ENCODE results near the gene ZKSCAN5.

The ZKSCAN5 gene

GRCh38 chr7:99514050-99514449, 9.6 kb downstream of the ZKSCAN5 start:
- Mint-ChIP-seq H3K27ac (no peak overlapping the region), H3K27me3 (ENCODE audit: low read depth) (no peaks in the 10 kb centered on the region), H3K9me3 (no peaks in the 10 kb centered on the region), H3K4me1 (no peaks in the 10 kb centered on the region), H3K4me3 (no peak overlapping the region), H3K36me3 (ENCODE audit: low read depth) (peaks cover 35% of the 10 kb centered on the region)
- TF ChIP-seq CTCF (IDR thresholded peaks at IDR 0.05; ENCODE audit: unreplicated experiment in 3 of 3) = no peak

GRCh38 chr7:99521399-99521798, 16.9 kb downstream of the ZKSCAN5 start:
- H3K9me3 Mint-ChIP-seq = peaks cover 7% of the 10 kb centered on the region
- H3K27ac Mint-ChIP-seq = no peak overlapping the region
- H3K36me3 Mint-ChIP-seq (ENCODE audit: low read depth) = peaks cover 61% of the 10 kb centered on the region
- TF ChIP-seq CTCF (IDR thresholded peaks at IDR 0.05; ENCODE audit: unreplicated experiment in 3 of 3) = no peak
- H3K4me1 Mint-ChIP-seq = no peaks in the 10 kb centered on the region
- H3K27me3 Mint-ChIP-seq (ENCODE audit: low read depth) = no peaks in the 10 kb centered on the region
- H3K4me3 Mint-ChIP-seq = no peak overlapping the region

GRCh38 chr7:99525713-99526440, 21.4 kb downstream of the ZKSCAN5 start:
- no peak overlapping the region for H3K4me3 Mint-ChIP-seq
- H3K27me3 Mint-ChIP-seq (ENCODE audit: low read depth) = no peaks in the 10 kb centered on the region
- no peak for TF ChIP-seq CTCF (IDR thresholded peaks at IDR 0.05; ENCODE audit: unreplicated experiment in 3 of 3)
- H3K36me3 Mint-ChIP-seq (ENCODE audit: low read depth) = peaks cover 76% of the 10 kb centered on the region
- no peak overlapping the region for H3K27ac Mint-ChIP-seq
- peaks cover 31% of the 10 kb centered on the region for H3K9me3 Mint-ChIP-seq
- H3K4me1 Mint-ChIP-seq = no peaks in the 10 kb centered on the region

GRCh38 chr7:99531354-99531765, 26.9 kb downstream of the ZKSCAN5 start:
- H3K4me3 Mint-ChIP-seq = no peak overlapping the region
- no peak for TF ChIP-seq CTCF (IDR thresholded peaks at IDR 0.05; ENCODE audit: unreplicated experiment in 3 of 3)
- no peak overlapping the region for H3K27ac Mint-ChIP-seq
- peaks cover 65% of the 10 kb centered on the region for H3K9me3 Mint-ChIP-seq
- peaks cover 87% of the 10 kb centered on the region for H3K36me3 Mint-ChIP-seq (ENCODE audit: low read depth)
- H3K4me1 Mint-ChIP-seq = no peaks in the 10 kb centered on the region
- peaks cover 4% of the 10 kb centered on the region for H3K27me3 Mint-ChIP-seq (ENCODE audit: low read depth)

GRCh38 chr7:99535667-99536066, 31.2 kb downstream of the ZKSCAN5 start:
- no peak overlapping the region for H3K4me3 Mint-ChIP-seq
- no peak overlapping the region for H3K27ac Mint-ChIP-seq
- no peaks in the 10 kb centered on the region for H3K4me1 Mint-ChIP-seq
- peaks cover 5% of the 10 kb centered on the region for H3K27me3 Mint-ChIP-seq (ENCODE audit: low read depth)
- peaks cover 75% of the 10 kb centered on the region for H3K9me3 Mint-ChIP-seq
- H3K36me3 Mint-ChIP-seq (ENCODE audit: low read depth) = peaks cover 78% of the 10 kb centered on the region
- no peak for TF ChIP-seq CTCF (IDR thresholded peaks at IDR 0.05; ENCODE audit: unreplicated experiment in 3 of 3)

- Mint-ChIP-seq H3K36me3 (ENCODE audit: low read depth) (peaks cover 75% of the 10 kb centered on the region), H3K4me1 (no peaks in the 10 kb centered on the region), H3K27me3 (ENCODE audit: low read depth) (peaks cover 7% of the 10 kb centered on the region), H3K27ac (no peak overlapping the region), H3K4me3 (no peak overlapping the region), H3K9me3 (peaks cover 66% of the 10 kb centered on the region)
- TF ChIP-seq CTCF (IDR thresholded peaks at IDR 0.05; ENCODE audit: unreplicated experiment in 3 of 3) = no peak
These were observed 34.9 kb downstream of the ZKSCAN5 start for GRCh38 chr7:99539213-99539811.
